PFSK-1 (cell line): ENCODE measurements around the gene CBX7.

ENCODE experiments used
- FOXP2 ChIP-seq: optimal IDR thresholded peaks from 2 replicates; pipeline ENCODE3; 2011; ENCODE audit warnings: borderline replicate concordance, control low read depth, inconsistent platforms; ENCODE audit not compliant: insufficient read depth; ENCODE audit errors: extremely low read length, extremely low read depth
- POLR2AphosphoS5 ChIP-seq: IDR thresholded peaks from 2 replicates; pipeline ENCODE4 v1.6.1; 2012; ENCODE audit warnings: low read depth, mild to moderate bottlenecking, control low read depth, low read length, moderate library complexity
- REST ChIP-seq, 2 experiments: IDR thresholded peaks; 2 replicates each; pipeline versions ENCODE4 v1.6.1 to v1.8.0; 2011 to 2012; ENCODE audit warnings: low read depth in 2 of 2, low read length in 2 of 2, control low read depth in 1 of 2, inconsistent platforms in 1 of 2, mild to moderate bottlenecking in 1 of 2, moderate library complexity in 1 of 2; ENCODE audit not compliant: insufficient read depth in 1 of 2
- SIN3A ChIP-seq: IDR thresholded peaks from 2 replicates; pipeline ENCODE4 v1.6.1; 2012; ENCODE audit warnings: mild to moderate bottlenecking, low read length, moderate library complexity, borderline replicate concordance; ENCODE audit not compliant: insufficient read depth
- TAF1 ChIP-seq: IDR thresholded peaks from 2 replicates; pipeline ENCODE4 v1.6.1; 2012; ENCODE audit warnings: low read length, control low read depth, borderline replicate concordance; ENCODE audit not compliant: insufficient read depth

Gene CBX7

GRCh38 chr22:39184586-39185577, 32.4 kb upstream of the CBX7 start:
- TF ChIP-seq REST (IDR thresholded peaks at IDR 0.05; ENCODE audit: insufficient read depth in 1 of 2, low read depth in 2 of 2, low read length in 2 of 2) (no peak), POLR2AphosphoS5 (no peak), FOXP2 (peak; percentile 61)

GRCh38 chr22:39183991-39184585, 31.6 kb upstream of the CBX7 start:
- no peak for TF ChIP-seq POLR2AphosphoS5
- TF ChIP-seq REST (IDR thresholded peaks at IDR 0.05; ENCODE audit: insufficient read depth in 1 of 2, low read depth in 2 of 2, low read length in 2 of 2) = no peak
- no peak for TF ChIP-seq SIN3A
- TF ChIP-seq FOXP2 = no peak
- TF ChIP-seq TAF1 = no peak

GRCh38 chr22:39182478-39183030, 30.1 kb upstream of the CBX7 start:
- TF ChIP-seq REST (IDR thresholded peaks at IDR 0.05; ENCODE audit: insufficient read depth in 1 of 2, low read depth in 2 of 2, low read length in 2 of 2) = no peak
- no peak for TF ChIP-seq POLR2AphosphoS5
- no peak for TF ChIP-seq SIN3A
- TF ChIP-seq FOXP2 = no peak
- TF ChIP-seq TAF1 = no peak

GRCh38 chr22:39181778-39182177, 29.3 kb upstream of the CBX7 start:
- no peak for TF ChIP-seq TAF1
- TF ChIP-seq FOXP2 = no peak
- no peak for TF ChIP-seq SIN3A
- TF ChIP-seq REST (IDR thresholded peaks at IDR 0.05; ENCODE audit: insufficient read depth in 1 of 2, low read depth in 2 of 2, low read length in 2 of 2) = no peak
- TF ChIP-seq POLR2AphosphoS5 = no peak
